ENCODE results near the gene KLHL3.

Gene KLHL3

GRCh38 chr5:137665678-137666460 lies 70.0 kb downstream of the KLHL3 start:
- Histone ChIP-seq H3K27ac (no peak overlapping the region), H4K20me1 (no peaks in the 10 kb centered on the region), H3K27me3 (no peaks in the 10 kb centered on the region), H3K9me3 (no peaks in the 10 kb centered on the region), H3K4me3 (no peak overlapping the region), H3K36me3 (no peaks in the 10 kb centered on the region), H3K4me1 (0 out of 2 replicates have a peak, but pooled peaks cover 4% of the 10 kb centered on the region), H3K4me2 (no peak overlapping the region), H3K9ac (no peak overlapping the region)
- TF ChIP-seq Cebpa-rat (IDR thresholded peaks at IDR 0.05): no peak

- Histone ChIP-seq H3K9me3 (no peaks in the 10 kb centered on the region), H3K36me3 (peaks cover 5% of the 10 kb centered on the region; the same call in 1 of the 2 replicates), H3K27ac (no peak overlapping the region), H4K20me1 (no peaks in the 10 kb centered on the region), H3K27me3 (no peaks in the 10 kb centered on the region), H3K4me3 (no peak overlapping the region), H3K4me2 (no peak overlapping the region), H3K4me1 (0 out of 2 replicates have a peak, but pooled peaks cover 4% of the 10 kb centered on the region), H3K9ac (no peak overlapping the region)
- no peak for TF ChIP-seq Cebpa-rat (IDR thresholded peaks at IDR 0.05)
These were observed 75.5 kb downstream of the KLHL3 start for GRCh38 chr5:137660349-137660817.

- no peak for TF ChIP-seq Cebpa-rat (IDR thresholded peaks at IDR 0.05)
- no peak overlapping the region for H3K4me2 ChIP-seq
- no peaks in the 10 kb centered on the region for H3K4me1 ChIP-seq
- H3K27ac ChIP-seq: no peak overlapping the region
- H3K9me3 ChIP-seq: no peaks in the 10 kb centered on the region
- H3K4me3 ChIP-seq: no peak overlapping the region
- H3K36me3 ChIP-seq: peaks cover 5% of the 10 kb centered on the region; the same call in 1 of the 2 replicates
- H3K27me3 ChIP-seq: no peaks in the 10 kb centered on the region
- no peak overlapping the region for H3K9ac ChIP-seq
- H4K20me1 ChIP-seq: no peaks in the 10 kb centered on the region
These were observed 76.7 kb downstream of the KLHL3 start for GRCh38 chr5:137659209-137659608.

- Histone ChIP-seq H3K36me3 (peaks cover 5% of the 10 kb centered on the region; the same call in 1 of the 2 replicates), H4K20me1 (no peaks in the 10 kb centered on the region), H3K4me2 (no peak overlapping the region), H3K4me1 (no peaks in the 10 kb centered on the region), H3K27me3 (no peaks in the 10 kb centered on the region), H3K4me3 (no peak overlapping the region), H3K9me3 (no peaks in the 10 kb centered on the region), H3K27ac (no peak overlapping the region), H3K9ac (no peak overlapping the region)
- TF ChIP-seq Cebpa-rat (IDR thresholded peaks at IDR 0.05): no peak
These were observed 77.6 kb downstream of the KLHL3 start for GRCh38 chr5:137658324-137658723.

GRCh38 chr5:137657073-137657472 lies 78.8 kb downstream of the KLHL3 start:
- no peak overlapping the region for H3K27ac ChIP-seq
- no peak overlapping the region for H3K4me3 ChIP-seq
- no peak for TF ChIP-seq Cebpa-rat (IDR thresholded peaks at IDR 0.05)
- no peaks in the 10 kb centered on the region for H3K4me1 ChIP-seq
- H3K9ac ChIP-seq: no peak overlapping the region
- H3K27me3 ChIP-seq: no peaks in the 10 kb centered on the region
- H3K36me3 ChIP-seq: peaks cover 5% of the 10 kb centered on the region; the same call in 1 of the 2 replicates
- H3K4me2 ChIP-seq: no peak overlapping the region
- no peaks in the 10 kb centered on the region for H3K9me3 ChIP-seq
- no peaks in the 10 kb centered on the region for H4K20me1 ChIP-seq

GRCh38 chr5:137656558-137656957 lies 79.3 kb downstream of the KLHL3 start:
- no peak for TF ChIP-seq Cebpa-rat (IDR thresholded peaks at IDR 0.05)
- H3K9ac ChIP-seq: no peak overlapping the region
- no peak overlapping the region for H3K27ac ChIP-seq
- no peak overlapping the region for H3K4me3 ChIP-seq
- no peaks in the 10 kb centered on the region for H3K27me3 ChIP-seq
- no peaks in the 10 kb centered on the region for H3K4me1 ChIP-seq
- no peaks in the 10 kb centered on the region for H4K20me1 ChIP-seq
- peaks cover 5% of the 10 kb centered on the region; the same call in 1 of the 2 replicates for H3K36me3 ChIP-seq
- H3K4me2 ChIP-seq: no peak overlapping the region
- no peaks in the 10 kb centered on the region for H3K9me3 ChIP-seq

GRCh38 chr5:137651022-137651421 lies 84.9 kb downstream of the KLHL3 start:
- H3K27ac ChIP-seq: no peak overlapping the region
- no peaks in the 10 kb centered on the region for H4K20me1 ChIP-seq
- no peaks in the 10 kb centered on the region for H3K9me3 ChIP-seq
- no peak overlapping the region for H3K4me3 ChIP-seq
- H3K36me3 ChIP-seq: peaks cover 4% of the 10 kb centered on the region; the same call in 1 of the 2 replicates
- no peaks in the 10 kb centered on the region for H3K4me1 ChIP-seq
- no peak overlapping the region for H3K4me2 ChIP-seq
- TF ChIP-seq Cebpa-rat (IDR thresholded peaks at IDR 0.05): no peak
- H3K27me3 ChIP-seq: no peaks in the 10 kb centered on the region
- no peak overlapping the region for H3K9ac ChIP-seq

GRCh38 chr5:137649228-137649935 lies 86.5 kb downstream of the KLHL3 start:
- no peak for TF ChIP-seq Cebpa-rat (IDR thresholded peaks at IDR 0.05)
- H3K9ac ChIP-seq: no peak overlapping the region
- no peaks in the 10 kb centered on the region for H3K4me1 ChIP-seq
- H3K4me2 ChIP-seq: no peak overlapping the region
- peaks cover 4% of the 10 kb centered on the region for H3K9me3 ChIP-seq
- no peak overlapping the region for H3K27ac ChIP-seq
- no peaks in the 10 kb centered on the region for H3K27me3 ChIP-seq
- H3K36me3 ChIP-seq: peaks cover 4% of the 10 kb centered on the region; the same call in 1 of the 2 replicates
- no peak overlapping the region for H3K4me3 ChIP-seq
- H4K20me1 ChIP-seq: no peaks in the 10 kb centered on the region

GRCh38 chr5:137648361-137648760 lies 87.5 kb downstream of the KLHL3 start:
- TF ChIP-seq Cebpa-rat (IDR thresholded peaks at IDR 0.05): no peak
- no peaks in the 10 kb centered on the region for H4K20me1 ChIP-seq
- H3K27ac ChIP-seq: no peak overlapping the region
- no peaks in the 10 kb centered on the region for H3K4me1 ChIP-seq
- H3K9me3 ChIP-seq: peaks cover 4% of the 10 kb centered on the region
- no peaks in the 10 kb centered on the region for H3K27me3 ChIP-seq
- H3K4me3 ChIP-seq: no peak overlapping the region
- no peak overlapping the region for H3K4me2 ChIP-seq
- peaks cover 4% of the 10 kb centered on the region; the same call in 1 of the 2 replicates for H3K36me3 ChIP-seq
- H3K9ac ChIP-seq: no peak overlapping the region

- Histone ChIP-seq H3K4me2 (no peak overlapping the region), H4K20me1 (no peaks in the 10 kb centered on the region), H3K36me3 (peaks cover 4% of the 10 kb centered on the region; the same call in 1 of the 2 replicates), H3K4me1 (no peaks in the 10 kb centered on the region), H3K9me3 (peaks cover 4% of the 10 kb centered on the region), H3K9ac (no peak overlapping the region), H3K27ac (no peak overlapping the region), H3K4me3 (no peak overlapping the region), H3K27me3 (no peaks in the 10 kb centered on the region)
- no peak for TF ChIP-seq Cebpa-rat (IDR thresholded peaks at IDR 0.05)
These were observed 88.5 kb downstream of the KLHL3 start for GRCh38 chr5:137647401-137647800.

Measured in BLaER1 (cell line).